Smooth muscle cell (in vitro differentiated cells): ENCODE results near the gene AQP9. TPM values are rescaled to one million over a fixed set of nuclear protein-coding genes. Genes with fewer than 3 reads are reported as not detected.

Experiments used
- DNase-seq: peaks from one replicate; lab custom pipeline; 2025; ENCODE audit not compliant: unreplicated experiment; lab: John Stamatoyannopoulos, UW
- H2AFZ ChIP-seq: fragments of 200-600 bp; sonication (generic); 2 replicates; pipeline ENCODE4 v1.6.0; 2016; ENCODE audit warnings: antibody characterized with exemption, low read depth, mild to moderate bottlenecking
- H3F3A ChIP-seq: fragments of 200-600 bp; sonication (generic); 2 replicates; pipeline ENCODE4 v1.6.0; 2017; ENCODE audit warnings: antibody characterized with exemption, low read depth
- H3K27ac ChIP-seq: fragments of 200-600 bp; sonication (generic); 2 replicates; pipeline ENCODE4 v1.5.1; 2016; ENCODE audit warnings: low read depth, mild to moderate bottlenecking
- H3K27me3 ChIP-seq: fragments of 200-600 bp; sonication (generic); 2 replicates; pipeline ENCODE4 v1.6.1; 2016; ENCODE audit warnings: low read depth, mild to moderate bottlenecking
- H3K36me3 ChIP-seq: fragments of 200-600 bp; sonication (generic); 2 replicates; pipeline ENCODE4 v1.5.1; 2016; ENCODE audit warnings: low read depth
- H3K4me1 ChIP-seq: fragments of 200-600 bp; sonication (generic); 2 replicates; pipeline ENCODE4 v1.5.1; 2016; ENCODE audit warnings: low read depth
- H3K4me2 ChIP-seq: fragments of 200-600 bp; sonication (generic); 2 replicates; pipeline ENCODE4 v1.6.0; 2016; ENCODE audit warnings: mild to moderate bottlenecking
- H3K4me3 ChIP-seq: fragments of 200-600 bp; sonication (generic); 2 replicates; pipeline ENCODE4 v1.5.1; 2016; ENCODE audit warnings: mild to moderate bottlenecking
- H3K79me2 ChIP-seq: fragments of 200-600 bp; sonication (generic); 2 replicates; pipeline ENCODE4 v1.6.0; 2016; ENCODE audit warnings: low read depth, mild to moderate bottlenecking
- H3K9ac ChIP-seq: fragments of 200-600 bp; sonication (generic); 2 replicates; pipeline ENCODE4 v1.6.0; 2016; ENCODE audit warnings: low read depth
- H3K9me3 ChIP-seq: fragments of 200-600 bp; sonication (generic); replicated peaks from 2 replicates; pipeline ENCODE4 v1.5.1; 2016; ENCODE audit warnings: low read depth
- H4K20me1 ChIP-seq: fragments of 200-600 bp; sonication (generic); 2 replicates; pipeline ENCODE4 v1.6.0; 2016; ENCODE audit warnings: low read depth
- WGBS: methylation state at CpG from one replicate; pipeline ENCODE4 v1.1.7; 2016; ENCODE audit warnings: low lambda C conversion rate; 5-methylcytosine and 5-hydroxymethylcytosine counted together
- polyA plus RNA-seq: library from polyadenylated mRNA; unstranded; fragments of >200 nt; fragmentation: Nextera tagmentation; extraction: Ambion mirVana; gene quantifications from 2 replicates; pipeline ENCODE4 v1.2.1, GENCODE V29; 2016
- total RNA-seq: library from RNA; depleted of rRNA; stranded (reverse); fragments of >200 nt; gene quantifications from 2 replicates; pipeline ENCODE4 v1.2.3, GENCODE V29; 2014
- TF ChIP-seq, protein P1 (sequence below): fragments of 200-600 bp; sonication (generic); IDR thresholded peaks from 2 replicates; pipeline ENCODE4 v1.5.1; 2017; ENCODE audit warnings: borderline replicate concordance, mild to moderate bottlenecking, antibody characterized with exemption; ENCODE audit not compliant: insufficient read depth, poor library complexity, severe bottlenecking

The AQP9 gene
- total and polyA plus RNA-seq, 2 experiments from 2014 or later: 1.5 TPM; not detected in 1

GRCh38 chr15:58159827-58160386, 21.7 kb downstream of the AQP9 start:
- no peaks in the 10 kb centered on the region for H3K27me3 ChIP-seq
- H3F3A ChIP-seq: no peaks in the 10 kb centered on the region
- H2AFZ ChIP-seq: no peak overlapping the region
- H3K4me3 ChIP-seq: no peak overlapping the region
- no peaks in the 10 kb centered on the region for H3K9me3 ChIP-seq
- H3K9ac ChIP-seq: no peak overlapping the region
- H3K4me2 ChIP-seq: no peak overlapping the region
- no peaks in the 10 kb centered on the region for H3K4me1 ChIP-seq
- H3K36me3 ChIP-seq: no peaks in the 10 kb centered on the region
- no peak for DNase-seq
- 77% methylated on average over 6 of the region's 6 CpGs for WGBS
- no peak overlapping the region for H3K27ac ChIP-seq
- TF ChIP-seq, protein P1, sequence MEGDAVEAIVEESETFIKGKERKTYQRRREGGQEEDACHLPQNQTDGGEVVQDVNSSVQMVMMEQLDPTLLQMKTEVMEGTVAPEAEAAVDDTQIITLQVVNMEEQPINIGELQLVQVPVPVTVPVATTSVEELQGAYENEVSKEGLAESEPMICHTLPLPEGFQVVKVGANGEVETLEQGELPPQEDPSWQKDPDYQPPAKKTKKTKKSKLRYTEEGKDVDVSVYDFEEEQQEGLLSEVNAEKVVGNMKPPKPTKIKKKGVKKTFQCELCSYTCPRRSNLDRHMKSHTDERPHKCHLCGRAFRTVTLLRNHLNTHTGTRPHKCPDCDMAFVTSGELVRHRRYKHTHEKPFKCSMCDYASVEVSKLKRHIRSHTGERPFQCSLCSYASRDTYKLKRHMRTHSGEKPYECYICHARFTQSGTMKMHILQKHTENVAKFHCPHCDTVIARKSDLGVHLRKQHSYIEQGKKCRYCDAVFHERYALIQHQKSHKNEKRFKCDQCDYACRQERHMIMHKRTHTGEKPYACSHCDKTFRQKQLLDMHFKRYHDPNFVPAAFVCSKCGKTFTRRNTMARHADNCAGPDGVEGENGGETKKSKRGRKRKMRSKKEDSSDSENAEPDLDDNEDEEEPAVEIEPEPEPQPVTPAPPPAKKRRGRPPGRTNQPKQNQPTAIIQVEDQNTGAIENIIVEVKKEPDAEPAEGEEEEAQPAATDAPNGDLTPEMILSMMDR: no peak
- H4K20me1 ChIP-seq: no peaks in the 10 kb centered on the region
- no peaks in the 10 kb centered on the region for H3K79me2 ChIP-seq

GRCh38 chr15:58161436-58161930, 23.3 kb downstream of the AQP9 start:
- no peak overlapping the region for H3K4me3 ChIP-seq
- no peaks in the 10 kb centered on the region for H3K9me3 ChIP-seq
- DNase-seq: no peak
- no peak overlapping the region for H2AFZ ChIP-seq
- H3K27ac ChIP-seq: no peak overlapping the region
- WGBS: 71% methylated on average over 1 of the region's 1 CpG
- H3K4me1 ChIP-seq: no peaks in the 10 kb centered on the region
- no peaks in the 10 kb centered on the region for H3K27me3 ChIP-seq
- H3F3A ChIP-seq: no peaks in the 10 kb centered on the region
- no peaks in the 10 kb centered on the region for H3K79me2 ChIP-seq
- TF ChIP-seq, protein P1: no peak
- H3K36me3 ChIP-seq: no peaks in the 10 kb centered on the region
- no peak overlapping the region for H3K9ac ChIP-seq
- no peaks in the 10 kb centered on the region for H4K20me1 ChIP-seq
- H3K4me2 ChIP-seq: no peak overlapping the region

DNA sequence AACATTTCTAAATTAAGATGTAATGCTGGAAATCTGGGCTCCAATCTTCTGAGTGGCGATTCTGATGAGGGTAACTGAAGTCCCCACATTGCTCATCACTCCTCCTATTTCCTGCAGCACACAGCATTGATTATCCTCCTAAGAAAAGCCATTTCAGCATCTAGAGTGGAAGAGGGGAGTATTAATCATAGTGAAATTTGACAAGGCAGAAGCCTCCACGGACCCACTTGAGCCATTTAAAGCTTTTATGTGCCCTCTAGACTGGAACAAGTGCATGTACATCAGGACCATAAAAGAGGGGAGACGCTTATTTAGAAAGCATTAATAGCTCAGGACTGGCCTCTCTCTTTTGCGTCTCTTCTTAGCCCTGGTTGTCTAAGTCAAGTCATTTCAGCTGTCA, 25.8 kb downstream of the AQP9 start:
- DNase-seq: no peak
- Histone ChIP-seq H3K36me3 (no peaks in the 10 kb centered on the region), H3K79me2 (no peaks in the 10 kb centered on the region), H3K27ac (no peak overlapping the region), H4K20me1 (no peaks in the 10 kb centered on the region), H3F3A (no peaks in the 10 kb centered on the region), H2AFZ (no peak overlapping the region), H3K9me3 (no peaks in the 10 kb centered on the region), H3K4me3 (no peak overlapping the region), H3K4me2 (no peak overlapping the region), H3K4me1 (peaks cover 4% of the 10 kb centered on the region), H3K27me3 (no peaks in the 10 kb centered on the region), H3K9ac (no peak overlapping the region)
- WGBS: 85% methylated on average over 4 of the region's 4 CpGs
- TF ChIP-seq, protein P1: no peak

GRCh38 chr15:58164926-58165325, 26.7 kb downstream of the AQP9 start:
- TF ChIP-seq, protein P1: no peak
- H3K36me3 ChIP-seq: no peaks in the 10 kb centered on the region
- H3K9me3 ChIP-seq: no peaks in the 10 kb centered on the region
- WGBS: 89% methylated on average over 1 of the region's 1 CpG
- H3K27me3 ChIP-seq: no peaks in the 10 kb centered on the region
- no peak overlapping the region for H3K27ac ChIP-seq
- no peaks in the 10 kb centered on the region for H4K20me1 ChIP-seq
- no peak for DNase-seq
- H3K4me3 ChIP-seq: no peak overlapping the region
- no peak overlapping the region for H3K9ac ChIP-seq
- no peak overlapping the region for H2AFZ ChIP-seq
- H3K4me2 ChIP-seq: no peak overlapping the region
- H3K79me2 ChIP-seq: no peaks in the 10 kb centered on the region
- no peaks in the 10 kb centered on the region for H3F3A ChIP-seq
- H3K4me1 ChIP-seq: peaks cover 4% of the 10 kb centered on the region
